ENCODE results near the gene SNRPA.
"Not testable (repeated sequence)": the region's sequence is repeated elsewhere in the genome, so short reads cannot be mapped to it uniquely, and the experiment has no call there.

Gene SNRPA

GRCh38 chr19:40802300-40803169 lies 51.5 kb downstream of the SNRPA start:
- DNase-seq = no peak

GRCh38 chr19:40803170-40803856 lies 52.3 kb downstream of the SNRPA start:
- no peak for DNase-seq

DNA sequence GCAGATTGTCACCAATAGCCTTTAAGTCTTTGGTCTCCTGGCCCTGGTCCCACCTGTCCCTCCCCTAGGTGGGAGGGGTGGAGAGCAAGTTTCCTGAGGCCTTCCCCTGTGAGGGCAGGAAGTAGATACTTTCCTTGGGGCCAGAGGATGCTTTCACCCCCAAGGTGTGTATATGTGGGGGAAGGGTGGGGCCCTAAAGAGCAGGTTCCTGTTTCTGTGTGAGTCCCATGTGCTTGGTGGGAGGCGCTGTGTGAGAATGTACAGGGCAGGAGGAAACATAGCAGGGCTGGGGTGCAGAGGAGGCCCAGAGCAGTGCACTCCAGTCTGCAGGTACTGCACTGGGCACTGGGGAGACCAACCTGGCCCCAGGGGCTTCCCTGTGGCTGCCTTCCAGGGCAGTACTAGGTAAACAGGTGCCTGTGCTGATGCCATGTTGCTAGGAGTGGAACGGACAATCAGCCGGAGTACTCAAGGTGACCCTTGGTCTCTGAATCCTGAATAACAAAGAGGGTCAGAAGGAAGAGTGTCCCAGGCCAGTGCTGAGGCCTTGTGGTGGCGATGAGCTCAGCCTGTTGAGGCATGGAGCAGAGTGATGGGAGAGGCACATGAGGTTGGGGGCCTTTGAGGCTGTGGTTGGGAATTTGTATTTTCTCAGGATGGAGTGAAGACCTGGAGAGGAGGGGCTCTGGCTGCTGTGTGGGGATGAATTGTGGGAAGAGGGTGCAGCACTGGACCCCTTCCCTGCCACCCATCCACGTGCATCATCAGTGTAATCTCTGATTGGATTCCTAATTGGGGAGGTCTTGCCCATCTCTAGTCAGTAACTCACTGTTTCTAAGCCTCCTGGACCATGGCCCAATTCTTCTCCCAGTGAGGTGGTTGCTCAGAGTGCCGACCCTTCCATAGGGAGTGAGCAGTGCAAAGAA lies 53.1 kb downstream of the SNRPA start:
- DNase-seq = no peak

GRCh38 chr19:40804783-40805242 lies 53.8 kb downstream of the SNRPA start:
- no peak for DNase-seq

DNA sequence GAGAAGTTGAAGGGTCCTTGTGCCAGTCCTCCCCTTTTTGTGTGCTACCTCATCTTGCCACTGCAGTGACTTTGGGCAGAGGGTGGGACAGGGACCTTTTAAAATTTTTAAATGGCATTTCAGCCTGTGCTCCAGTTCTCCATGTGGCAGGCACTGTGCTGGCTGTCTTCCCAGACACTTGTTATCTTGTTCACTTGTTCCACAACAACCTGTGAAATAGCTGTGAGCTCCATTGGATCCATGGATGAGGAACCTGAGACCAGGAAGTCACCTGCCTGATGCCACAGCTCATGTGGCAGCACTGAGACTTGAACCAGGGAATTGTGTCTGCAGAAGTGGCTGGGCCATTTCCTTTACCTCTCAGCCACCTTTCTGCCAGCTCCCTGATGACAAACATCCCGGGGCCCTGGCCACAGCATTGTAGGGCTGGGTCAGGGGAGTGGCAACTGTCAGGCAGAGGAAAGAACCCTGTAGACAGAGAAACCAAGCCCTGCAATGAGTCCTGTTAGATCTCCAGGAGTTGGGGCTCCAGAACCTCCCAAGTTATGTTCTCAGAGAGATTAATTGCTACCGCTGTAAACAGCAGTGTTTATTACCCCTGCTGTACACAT lies 54.4 kb downstream of the SNRPA start:
- DNase-seq = no peak

DNA sequence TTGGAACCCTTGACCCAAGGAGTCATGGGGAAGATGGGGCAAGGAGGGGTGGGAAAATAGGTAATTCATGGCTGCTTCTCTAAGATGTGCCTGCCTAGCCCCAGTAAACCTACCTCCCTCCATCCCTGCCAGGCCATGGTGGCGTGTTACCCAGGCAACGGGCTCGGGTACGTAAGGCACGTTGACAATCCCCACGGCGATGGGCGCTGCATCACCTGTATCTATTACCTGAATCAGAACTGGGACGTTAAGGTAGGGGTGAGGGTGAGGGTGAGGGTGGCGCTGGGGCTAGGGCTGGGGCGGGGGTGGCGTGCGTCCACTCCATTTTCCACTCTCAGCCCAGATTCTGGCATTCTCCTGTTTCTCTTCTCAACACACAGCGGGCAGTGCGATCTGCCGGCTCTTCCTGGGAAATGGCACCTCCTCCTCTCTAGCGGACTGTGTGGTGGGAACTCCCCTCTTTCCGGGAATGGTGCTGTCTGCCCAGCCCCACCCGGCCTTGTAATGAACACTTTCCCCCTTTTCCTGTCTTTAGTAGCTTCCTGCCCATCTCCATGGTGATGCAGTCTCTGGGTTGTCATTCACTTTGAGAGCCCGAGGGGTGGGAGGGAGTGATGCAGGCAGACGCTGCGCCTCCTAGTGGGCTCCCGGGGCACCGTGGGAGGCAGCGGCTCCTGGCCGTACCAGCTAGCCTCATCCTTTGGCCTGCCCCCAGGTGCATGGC lies 55.6 kb downstream of the SNRPA start:
- peak; percentile 88 for DNase-seq

DNA sequence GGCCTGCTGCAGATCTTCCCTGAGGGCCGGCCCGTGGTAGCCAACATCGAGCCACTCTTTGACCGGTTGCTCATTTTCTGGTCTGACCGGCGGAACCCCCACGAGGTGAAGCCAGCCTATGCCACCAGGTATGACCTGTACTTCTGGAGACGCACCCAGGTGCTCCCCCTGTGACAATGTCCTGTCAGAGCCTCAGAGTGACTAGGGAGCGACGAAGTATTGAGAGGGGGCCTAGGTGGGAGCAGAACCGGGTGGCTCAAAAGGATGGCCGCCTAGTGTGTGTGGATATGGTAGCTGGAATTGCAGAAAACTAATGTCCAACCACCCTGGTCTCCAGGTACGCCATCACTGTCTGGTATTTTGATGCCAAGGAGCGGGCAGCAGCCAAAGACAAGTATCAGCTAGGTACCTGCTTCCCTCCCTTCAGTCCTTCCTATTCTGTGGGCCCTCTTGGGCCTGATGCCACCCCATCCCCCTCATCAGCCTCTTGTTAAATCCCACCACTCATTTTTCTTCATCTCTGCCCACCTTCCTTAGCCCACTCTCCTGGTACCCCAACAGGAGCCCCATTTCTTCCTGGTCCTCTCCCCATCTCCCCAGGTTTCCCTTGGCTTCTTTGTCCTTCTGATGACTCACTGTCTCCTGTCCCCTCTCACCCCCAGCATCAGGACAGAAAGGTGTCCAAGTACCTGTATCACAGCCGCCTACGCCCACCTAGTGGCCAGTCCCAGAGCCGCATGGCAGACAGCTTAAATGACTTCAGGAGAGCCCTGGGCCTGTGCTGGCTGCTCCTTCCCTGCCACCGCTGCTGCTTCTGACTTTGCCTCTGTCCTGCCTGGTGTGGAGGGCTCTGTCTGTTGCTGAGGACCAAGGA lies 56.4 kb downstream of the SNRPA start:
- DNase-seq = no peak

GRCh38 chr19:40808021-40808325 lies 57.0 kb downstream of the SNRPA start:
- no peak for DNase-seq

DNA sequence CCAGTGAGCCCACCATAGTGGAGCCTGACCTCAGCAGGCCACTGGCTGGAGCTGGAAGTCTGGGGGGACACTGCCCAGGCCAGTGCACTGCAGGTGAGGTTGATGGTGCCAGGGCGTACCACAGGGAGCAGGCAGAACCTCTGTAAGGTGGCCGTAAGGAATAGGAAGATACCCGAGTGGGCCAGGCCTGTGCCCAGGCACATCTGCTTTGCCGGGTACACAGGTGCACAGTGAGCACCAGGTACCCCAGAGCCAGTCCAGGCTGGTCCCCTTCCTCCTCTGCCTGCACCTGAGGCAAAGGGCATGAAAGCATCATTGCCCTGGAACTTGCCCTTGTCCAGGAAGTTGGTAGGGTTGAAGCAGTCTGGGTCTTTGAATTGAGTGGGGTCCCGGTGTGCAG lies 57.5 kb downstream of the SNRPA start:
- DNase-seq = no peak

DNA sequence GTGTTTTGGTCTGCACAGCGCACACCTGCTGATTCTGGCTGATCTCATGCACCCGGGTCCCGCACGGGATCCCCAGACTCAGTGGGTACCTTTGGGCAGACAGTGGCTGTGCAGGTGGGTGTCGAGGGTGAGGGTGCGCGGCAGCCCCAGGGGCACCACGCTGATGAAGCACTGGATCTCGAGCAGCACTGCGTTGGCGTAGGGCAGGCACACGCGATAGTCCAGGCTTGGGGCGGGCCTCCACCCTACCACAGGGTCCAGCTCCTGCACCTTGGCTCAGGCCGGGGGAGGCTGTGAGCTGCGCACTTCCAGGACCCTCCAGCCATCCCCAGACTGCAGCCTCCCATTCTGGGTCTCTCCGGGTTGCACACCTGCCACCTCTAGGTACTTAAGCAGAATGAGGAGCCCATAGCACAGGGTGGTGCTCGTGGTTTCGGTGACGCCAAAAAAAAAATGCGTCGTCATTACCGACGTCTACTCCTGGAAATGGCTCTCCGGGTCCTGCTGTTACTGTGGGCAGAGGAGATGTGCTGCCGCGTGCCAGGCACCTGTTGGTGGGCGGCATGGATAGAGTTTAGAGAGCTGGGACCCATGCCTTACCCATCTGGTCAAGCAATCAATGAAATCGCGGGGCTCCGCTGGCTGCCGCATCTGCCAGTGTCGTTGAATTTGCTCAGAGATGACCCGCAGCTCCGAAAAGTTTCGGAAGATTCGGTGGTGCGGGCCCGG lies 58.5 kb downstream of the SNRPA start:
- no peak for DNase-seq

- DNase-seq = no peak
These were observed 59.2 kb downstream of the SNRPA start for GRCh38 chr19:40810160-40810559.

- peak; percentile 87 for DNase-seq
These were observed 59.8 kb downstream of the SNRPA start for GRCh38 chr19:40810649-40811408.

- DNase-seq = no peak
These were observed 60.7 kb downstream of the SNRPA start for GRCh38 chr19:40811478-40812341.

DNA sequence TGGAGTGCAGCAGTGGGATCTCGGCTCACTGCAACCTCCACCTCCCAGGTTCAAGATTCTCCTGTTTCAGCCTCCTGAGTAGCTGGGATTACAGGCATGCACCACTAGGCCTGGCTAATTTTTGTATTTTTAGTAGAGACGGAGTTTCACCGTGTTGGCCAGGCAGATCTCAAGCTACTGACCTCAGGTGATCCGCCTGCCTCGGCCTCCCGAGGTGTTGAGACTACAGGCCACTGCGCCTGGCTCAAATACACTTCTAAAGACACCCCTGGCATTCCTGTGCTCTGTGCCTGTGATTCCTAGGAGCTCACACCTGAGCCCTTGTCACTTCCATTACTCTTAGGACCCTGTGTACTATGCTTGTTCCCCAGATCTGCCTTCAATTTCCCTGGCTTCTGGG lies 61.6 kb downstream of the SNRPA start:
- not testable (repeated sequence) for DNase-seq

DNA sequence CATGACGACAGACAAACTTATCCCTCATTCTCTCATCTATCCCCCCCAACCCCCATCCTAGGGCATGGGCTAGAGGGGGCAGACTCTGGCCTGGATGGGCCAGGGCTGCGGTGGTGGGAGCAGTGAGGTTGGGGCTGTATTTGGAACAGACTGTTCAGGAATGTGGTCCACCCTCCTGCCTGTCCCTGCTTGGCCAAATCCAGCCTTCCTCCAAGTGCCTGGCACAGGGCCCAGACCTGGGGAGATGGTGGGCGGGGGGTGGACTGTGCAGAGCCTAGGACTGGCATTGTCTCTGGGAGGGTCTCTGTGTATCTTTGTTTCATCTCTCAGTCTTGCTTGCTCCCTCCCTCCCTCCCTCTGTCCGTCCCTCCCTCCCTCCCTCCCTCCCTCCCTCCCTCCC lies 62.2 kb downstream of the SNRPA start:
- DNase-seq = peak; percentile 61
